NCI-H345 treated with DMSO at 0.1 percent for 48 hours (cell line): Measurements from ENCODE around the gene RPUSD3.

Source experiments
- DNase-seq: peaks from one replicate; lab custom pipeline; 2025; ENCODE audit not compliant: unreplicated experiment; lab: John Stamatoyannopoulos, UW

RPUSD3 gene

GRCh38 chr3:9834520-9835380 is 9.1 kb downstream of the RPUSD3 start:
- DNase-seq, result no peak

GRCh38 chr3:9833078-9833477 is 10.7 kb downstream of the RPUSD3 start:
- no peak for DNase-seq

GRCh38 chr3:9831253-9831652 is 12.6 kb downstream of the RPUSD3 start:
- no peak for DNase-seq

DNA sequence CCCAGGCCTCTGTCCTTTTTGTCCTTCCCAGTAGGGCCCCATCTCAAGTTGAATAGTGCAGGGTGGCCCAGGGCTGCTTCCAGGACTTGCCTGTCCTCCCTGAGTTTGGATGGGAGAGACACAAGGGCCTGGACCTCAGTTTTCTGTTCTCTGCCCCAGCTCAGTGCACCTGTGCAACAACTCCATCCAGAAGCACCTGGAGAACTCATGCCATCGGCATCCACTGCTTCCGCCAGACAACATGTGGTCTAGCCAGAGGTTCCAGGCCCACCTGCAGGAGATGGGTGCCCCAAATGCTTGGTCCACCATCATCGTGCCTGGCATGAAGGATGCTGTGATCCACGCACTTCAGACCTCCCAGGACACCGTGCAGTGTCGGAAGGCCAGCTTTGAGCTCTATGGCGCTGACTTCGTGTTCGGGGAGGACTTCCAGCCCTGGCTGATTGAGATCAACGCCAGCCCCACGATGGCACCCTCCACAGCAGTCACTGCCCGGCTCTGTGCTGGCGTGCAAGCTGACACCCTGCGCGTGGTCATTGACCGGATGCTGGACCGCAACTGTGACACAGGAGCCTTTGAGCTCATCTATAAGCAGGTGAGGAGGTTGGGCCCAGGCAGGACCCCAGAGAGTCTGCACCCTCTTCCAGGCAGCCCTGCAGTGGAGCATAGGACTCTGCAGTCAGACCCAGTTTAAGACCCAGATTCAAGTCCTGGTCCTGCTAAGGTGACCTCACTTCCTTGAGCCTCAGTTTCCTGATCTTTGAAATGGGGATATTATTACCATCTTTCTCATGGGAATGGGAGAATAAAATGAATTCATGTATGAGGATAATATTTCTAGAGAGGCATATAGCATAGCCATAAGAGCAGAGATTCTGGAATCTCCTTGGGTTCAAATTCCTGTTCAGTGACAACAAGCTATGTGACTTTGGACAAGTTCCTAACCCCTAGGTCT is 14.7 kb downstream of the RPUSD3 start:
- no peak for DNase-seq

- DNase-seq, result no peak
Observed at GRCh38 chr3:9826815-9827573, 16.8 kb downstream of the RPUSD3 start.

GRCh38 chr3:9825451-9826040 is 18.3 kb downstream of the RPUSD3 start:
- DNase-seq, result no peak

DNA sequence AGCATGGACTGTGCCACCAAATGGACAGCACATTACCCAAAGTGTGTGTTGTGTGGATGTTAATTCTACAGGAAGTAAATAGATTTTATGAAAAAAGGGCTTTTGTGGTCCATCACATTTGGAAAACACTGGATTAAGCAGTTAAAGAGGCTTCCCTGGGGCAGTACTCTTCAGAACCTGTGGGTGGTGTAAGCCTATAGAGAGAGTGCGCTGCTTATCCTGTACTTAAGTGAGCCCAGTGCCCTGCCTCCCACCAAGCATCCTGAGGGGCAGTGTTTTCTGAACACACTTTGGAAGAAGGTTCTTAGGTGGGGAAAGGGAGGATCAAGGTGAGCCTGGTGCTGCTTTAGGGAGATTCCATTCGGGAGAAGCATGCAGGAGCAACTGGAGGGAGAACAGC is 22.9 kb downstream of the RPUSD3 start:
- no peak for DNase-seq

- DNase-seq, result no peak
Observed at GRCh38 chr3:9820543-9820942, 23.3 kb downstream of the RPUSD3 start.

- no peak for DNase-seq
Observed at GRCh38 chr3:9818666-9819335, 25.0 kb downstream of the RPUSD3 start.

- no peak for DNase-seq
Observed at GRCh38 chr3:9817436-9817835, 26.4 kb downstream of the RPUSD3 start.

DNA sequence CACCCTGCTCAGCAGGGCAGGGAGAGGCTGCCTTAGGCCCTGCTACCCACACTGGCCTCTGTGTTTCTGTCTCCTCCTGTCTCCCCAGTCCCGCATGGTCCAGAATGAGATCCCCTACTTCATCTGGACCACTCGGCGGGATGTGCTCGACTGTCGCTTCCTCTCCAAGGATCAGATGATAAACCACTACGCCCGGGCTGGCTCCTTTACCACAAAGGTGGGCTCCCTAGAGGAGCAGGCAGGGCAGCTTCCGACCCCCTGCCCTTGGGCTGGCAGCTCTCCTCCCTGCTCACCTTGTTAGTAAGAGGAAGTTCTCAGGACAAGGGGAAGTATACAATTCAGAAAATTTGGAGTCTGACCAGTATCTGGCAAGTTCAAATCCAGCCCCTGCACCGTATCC is 27.8 kb downstream of the RPUSD3 start:
- no peak for DNase-seq

DNA sequence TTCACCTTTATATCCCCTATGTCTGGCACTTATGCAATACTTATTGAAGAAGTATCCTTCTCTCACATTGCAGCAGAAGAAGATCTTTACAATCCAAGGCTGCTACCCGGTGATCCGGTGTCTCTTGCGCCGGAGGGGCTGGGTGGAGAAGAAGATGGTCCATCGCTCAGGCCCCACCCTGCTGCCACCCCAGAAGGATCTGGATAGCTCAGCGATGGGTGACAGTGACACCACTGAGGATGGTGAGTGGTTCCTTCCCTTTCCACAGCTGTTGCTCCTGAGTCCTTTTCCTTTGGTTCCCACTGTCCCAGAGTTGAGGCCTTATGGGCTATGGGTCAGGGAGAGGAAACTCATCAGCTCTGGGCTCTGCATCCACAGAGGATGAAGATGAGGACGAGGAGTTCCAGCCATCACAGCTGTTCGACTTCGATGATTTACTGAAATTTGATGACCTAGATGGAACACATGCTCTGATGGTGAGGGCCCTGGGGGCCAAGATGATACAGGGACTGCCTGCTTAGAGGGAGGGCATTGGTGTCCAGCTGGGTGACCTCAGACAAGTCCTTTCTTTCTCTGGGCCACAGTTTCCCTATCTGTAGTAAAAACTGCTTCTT is 30.8 kb downstream of the RPUSD3 start:
- DNase-seq, result no peak

GRCh38 chr3:9810846-9811245 is 33.0 kb downstream of the RPUSD3 start:
- no peak for DNase-seq

GRCh38 chr3:9810433-9810770 is 33.4 kb downstream of the RPUSD3 start:
- DNase-seq, result no peak

DNA sequence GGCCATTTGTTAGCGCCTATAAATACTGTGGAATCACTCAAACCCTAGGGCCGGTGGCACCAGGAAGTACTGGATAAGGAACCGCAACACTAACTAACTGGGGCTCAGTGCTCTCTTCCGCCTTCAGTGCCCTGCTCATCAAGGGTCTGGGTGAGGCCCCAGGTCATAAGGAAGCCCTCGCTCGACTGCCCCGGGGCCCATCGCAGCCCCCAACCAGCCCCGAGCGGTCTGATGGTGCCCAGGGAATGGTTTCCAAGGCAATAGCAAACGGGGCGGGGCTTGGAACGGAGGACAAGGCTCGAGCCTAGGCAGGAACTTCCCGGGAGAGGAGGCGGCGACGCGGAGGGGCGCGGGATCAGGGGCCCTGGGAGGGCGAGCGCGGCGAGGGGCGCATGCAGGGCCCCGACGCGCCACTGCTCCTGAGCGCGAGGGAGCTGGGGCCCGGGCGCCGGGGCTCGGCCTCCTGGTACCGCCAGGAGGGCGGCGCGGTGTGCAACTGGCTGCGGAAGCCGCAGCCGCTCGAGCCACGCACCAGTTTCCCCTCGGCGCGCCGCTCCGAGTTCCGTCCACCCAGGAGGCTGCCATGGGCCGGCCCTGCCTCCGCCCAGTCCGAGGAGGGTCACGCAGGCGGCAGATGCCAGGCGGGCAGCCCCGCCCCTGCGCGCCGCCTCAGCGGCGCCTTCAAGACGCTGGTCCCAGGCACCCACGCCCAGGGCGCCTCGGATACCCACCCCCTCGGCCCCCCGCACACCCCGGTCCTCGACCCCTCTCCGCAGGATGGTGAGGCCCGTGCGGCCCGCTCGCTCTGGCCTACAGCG is 34.0 kb downstream of the RPUSD3 start, which contains the start of gene TTLL3:
Gene TTLL3, plus strand, starts transcription at position 648 of the 818 bp plus-strand sequence. CDS start 400 bp downstream, outside the sequence.
- peak; percentile 27 for DNase-seq

GRCh38 chr3:9809239-9809614 is 34.6 kb downstream of the RPUSD3 start:
- no peak for DNase-seq

- peak; percentile 31 for DNase-seq
Observed at GRCh38 chr3:9808345-9809037, 35.3 kb downstream of the RPUSD3 start.

- DNase-seq, result no peak
Observed at GRCh38 chr3:9807981-9808344, 35.8 kb downstream of the RPUSD3 start.
